ENCODE measurements around the gene TP73. TPM values are rescaled to one million over a fixed set of nuclear protein-coding genes. Genes with fewer than 3 reads are reported as not detected.

The TP73 gene
- total RNA-seq, 2 experiments from 2014 or later, result 2.0 to 2.6 TPM

GRCh38 chr1:3705341-3705950, 53.1 kb downstream of the TP73 start:
- Mint-ChIP-seq H3K4me1 (peaks cover 3% of the 10 kb centered on the region), H3K27me3 (peaks cover 4% of the 10 kb centered on the region), H3K9me3 (no peaks in the 10 kb centered on the region), H3K36me3 (ENCODE audit: low read depth) (no peaks in the 10 kb centered on the region), H3K27ac (no peak overlapping the region), H3K4me3 (no peak overlapping the region)
- no peak for DNase-seq
- ChIA-PET POLR2A (no interaction called here), CTCF (no interaction called here)

- H3K36me3 Mint-ChIP-seq (ENCODE audit: low read depth), result no peaks in the 10 kb centered on the region
- no peak overlapping the region for H3K27ac Mint-ChIP-seq
- H3K9me3 Mint-ChIP-seq, result no peaks in the 10 kb centered on the region
- ChIA-PET CTCF (no interaction called here), POLR2A (no interaction called here)
- no peak for DNase-seq
- H3K27me3 Mint-ChIP-seq, result peaks cover 5% of the 10 kb centered on the region
- H3K4me3 Mint-ChIP-seq, result no peak overlapping the region
- H3K4me1 Mint-ChIP-seq, result peaks cover 3% of the 10 kb centered on the region
These were observed 54.5 kb downstream of the TP73 start for GRCh38 chr1:3706651-3707297.

GRCh38 chr1:3707298-3707938, 55.1 kb downstream of the TP73 start:
- DNase-seq, result no peak

GRCh38 chr1:3707939-3708328, 55.6 kb downstream of the TP73 start:
- CTCF ChIA-PET, result no interaction called here
- H3K27ac Mint-ChIP-seq, result no peak overlapping the region
- POLR2A ChIA-PET, result no interaction called here

More at GRCh38 chr1:3707298-3707938, 55.1 kb downstream of the TP73 start:
- CTCF ChIA-PET, result no interaction called here
- Mint-ChIP-seq H3K36me3 (ENCODE audit: low read depth) (no peaks in the 10 kb centered on the region), H3K4me3 (no peak overlapping the region), H3K4me1 (peaks cover 3% of the 10 kb centered on the region), H3K9me3 (no peaks in the 10 kb centered on the region), H3K27ac (no peak overlapping the region), H3K27me3 (peaks cover 6% of the 10 kb centered on the region)
- POLR2A ChIA-PET, result no interaction called here

GRCh38 chr1:3708791-3709190, 56.5 kb downstream of the TP73 start:
- no peak for DNase-seq
- Mint-ChIP-seq H3K4me1 (peaks cover 3% of the 10 kb centered on the region), H3K9me3 (no peaks in the 10 kb centered on the region), H3K4me3 (no peak overlapping the region), H3K27me3 (peaks cover 6% of the 10 kb centered on the region), H3K27ac (no peak overlapping the region), H3K36me3 (ENCODE audit: low read depth) (no peaks in the 10 kb centered on the region)
- POLR2A ChIA-PET, result no interaction called here
- CTCF ChIA-PET, result no interaction called here

More at GRCh38 chr1:3707939-3708328, 55.6 kb downstream of the TP73 start:
- H3K9me3 Mint-ChIP-seq, result no peaks in the 10 kb centered on the region
- no peak for DNase-seq
- H3K36me3 Mint-ChIP-seq (ENCODE audit: low read depth), result no peaks in the 10 kb centered on the region
- H3K4me3 Mint-ChIP-seq, result no peak overlapping the region
- peaks cover 6% of the 10 kb centered on the region for H3K27me3 Mint-ChIP-seq
- H3K4me1 Mint-ChIP-seq, result peaks cover 3% of the 10 kb centered on the region

DNA sequence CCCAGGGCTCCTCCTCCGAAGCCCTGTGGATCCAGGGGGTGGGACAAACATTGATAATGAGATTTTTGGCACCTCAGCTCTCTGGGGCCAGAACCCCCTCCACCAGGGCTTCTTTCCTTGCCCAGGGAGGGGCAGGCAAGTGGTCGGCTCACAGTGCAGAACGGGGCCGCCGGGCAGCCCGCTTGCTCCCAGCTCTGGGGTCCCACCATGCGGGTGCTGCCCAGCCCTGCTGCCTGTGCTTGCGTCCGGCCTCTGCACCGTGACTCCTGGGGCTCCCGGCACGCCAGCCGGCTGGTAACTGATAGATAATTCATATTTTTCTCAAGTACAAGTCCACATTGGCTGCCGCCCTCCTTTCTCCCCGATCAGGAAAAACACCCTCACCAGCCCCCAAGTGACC, 57.9 kb downstream of the TP73 start:
- POLR2A ChIA-PET, result no interaction called here
- DNase-seq, result no peak
- no peaks in the 10 kb centered on the region for H3K4me1 Mint-ChIP-seq
- no peak overlapping the region for H3K4me3 Mint-ChIP-seq
- no peak overlapping the region for H3K27ac Mint-ChIP-seq
- peaks cover 4% of the 10 kb centered on the region for H3K27me3 Mint-ChIP-seq
- no peaks in the 10 kb centered on the region for H3K9me3 Mint-ChIP-seq
- H3K36me3 Mint-ChIP-seq (ENCODE audit: low read depth), result no peaks in the 10 kb centered on the region
- CTCF ChIA-PET, result no interaction called here

- no peaks in the 10 kb centered on the region for H3K9me3 Mint-ChIP-seq
- no peaks in the 10 kb centered on the region for H3K36me3 Mint-ChIP-seq (ENCODE audit: low read depth)
- ChIA-PET POLR2A (no interaction called here), CTCF (interaction anchor here (1.1 kb wide), 1 partner anchor 13 kb away, joined by 5 read pairs; no protein-coding TSS in a partner anchor)
- no peaks in the 10 kb centered on the region for H3K4me1 Mint-ChIP-seq
- DNase-seq, result no peak
- H3K4me3 Mint-ChIP-seq, result no peak overlapping the region
- H3K27ac Mint-ChIP-seq, result no peak overlapping the region
- H3K27me3 Mint-ChIP-seq, result peaks cover 4% of the 10 kb centered on the region
These were observed 59.1 kb downstream of the TP73 start for GRCh38 chr1:3711381-3711779.

DNA sequence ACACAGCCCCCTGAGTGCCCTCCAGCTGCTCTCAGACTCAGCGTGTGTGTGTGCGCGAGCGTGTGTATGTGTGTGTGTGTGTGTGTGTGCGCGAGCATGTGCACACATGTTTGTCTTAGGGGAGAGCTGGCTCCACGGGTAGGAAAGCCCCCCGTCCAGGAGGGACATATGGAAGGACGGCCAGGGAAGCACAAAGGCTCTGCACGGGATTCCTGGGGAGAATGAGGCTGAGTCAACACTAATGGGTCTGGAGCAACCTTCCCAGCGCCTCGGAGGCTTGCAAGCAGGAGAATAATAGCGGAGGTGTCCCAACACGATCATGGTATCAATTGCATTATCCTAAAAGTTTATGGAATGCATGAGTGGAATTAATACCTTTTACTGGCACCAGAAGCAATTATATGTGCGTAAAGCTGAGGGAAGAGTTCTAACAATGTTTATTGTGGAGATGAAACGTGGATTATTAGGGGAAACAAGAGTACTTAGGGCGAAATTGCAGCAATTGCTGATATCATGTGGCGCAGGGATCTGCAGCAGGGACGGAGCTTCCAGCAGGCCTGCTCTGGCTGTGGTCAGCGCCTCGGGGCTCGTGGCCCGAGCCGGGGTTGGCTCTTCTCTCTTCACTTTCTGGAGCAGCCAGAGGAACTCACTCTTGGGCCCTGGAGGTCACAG, 59.6 kb downstream of the TP73 start:
- Mint-ChIP-seq H3K27me3 (peaks cover 4% of the 10 kb centered on the region), H3K4me3 (no peak overlapping the region), H3K27ac (no peak overlapping the region), H3K9me3 (no peaks in the 10 kb centered on the region), H3K4me1 (no peaks in the 10 kb centered on the region), H3K36me3 (ENCODE audit: low read depth) (no peaks in the 10 kb centered on the region)
- ChIA-PET CTCF (interaction anchor here (1.1 kb wide), 1 partner anchor 13 kb away, joined by 5 read pairs; no protein-coding TSS in a partner anchor), POLR2A (no interaction called here)
- DNase-seq, result no peak

- no peak for DNase-seq
- Mint-ChIP-seq H3K9me3 (no peaks in the 10 kb centered on the region), H3K27ac (no peak overlapping the region), H3K27me3 (peaks cover 4% of the 10 kb centered on the region), H3K4me1 (no peaks in the 10 kb centered on the region), H3K36me3 (ENCODE audit: low read depth) (no peaks in the 10 kb centered on the region), H3K4me3 (no peak overlapping the region)
- ChIA-PET POLR2A (no interaction called here), CTCF (no interaction called here)
These were observed 60.5 kb downstream of the TP73 start for GRCh38 chr1:3712573-3713535.

DNA sequence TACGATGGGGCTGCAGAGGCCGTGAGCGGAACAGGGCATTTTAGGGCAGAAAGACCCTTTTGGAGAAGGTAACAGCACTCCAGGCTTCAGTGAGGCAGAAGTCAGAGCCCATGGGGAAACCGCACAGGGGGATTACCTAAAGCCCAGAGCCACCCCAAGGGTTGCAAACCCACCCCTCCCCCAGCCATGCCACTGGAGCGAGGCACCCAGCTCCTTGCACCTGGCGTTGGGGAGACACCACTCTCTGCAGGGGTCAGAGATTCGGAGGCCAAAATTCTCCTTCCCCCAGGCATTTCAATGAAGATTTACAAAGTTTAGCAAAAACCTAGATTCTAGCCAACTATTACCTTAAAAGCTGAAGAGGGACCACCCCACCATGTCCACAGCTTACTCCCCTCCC, 61.5 kb downstream of the TP73 start:
- Mint-ChIP-seq H3K9me3 (no peaks in the 10 kb centered on the region), H3K4me3 (no peak overlapping the region), H3K36me3 (ENCODE audit: low read depth) (no peaks in the 10 kb centered on the region), H3K27ac (no peak overlapping the region), H3K4me1 (no peaks in the 10 kb centered on the region), H3K27me3 (peaks cover 4% of the 10 kb centered on the region)
- ChIA-PET CTCF (interaction anchor here (0.6 to 1.1 kb wide), 2 partner anchors 11 to 135 kb away, joined by 3 to 5 read pairs; no protein-coding TSS in a partner anchor), POLR2A (no interaction called here)
- no peak for DNase-seq

GRCh38 chr1:3714284-3714741, 62.0 kb downstream of the TP73 start:
- no peaks in the 10 kb centered on the region for H3K36me3 Mint-ChIP-seq (ENCODE audit: low read depth)
- no peak for DNase-seq
- H3K9me3 Mint-ChIP-seq, result no peaks in the 10 kb centered on the region
- no peak overlapping the region for H3K4me3 Mint-ChIP-seq
- no peak overlapping the region for H3K27ac Mint-ChIP-seq
- no peaks in the 10 kb centered on the region for H3K4me1 Mint-ChIP-seq
- ChIA-PET POLR2A (no interaction called here), CTCF (interaction anchor here (0.6 to 1.1 kb wide), 2 partner anchors 10 to 135 kb away, joined by 3 to 5 read pairs; no protein-coding TSS in a partner anchor)
- peaks cover 4% of the 10 kb centered on the region for H3K27me3 Mint-ChIP-seq

DNA sequence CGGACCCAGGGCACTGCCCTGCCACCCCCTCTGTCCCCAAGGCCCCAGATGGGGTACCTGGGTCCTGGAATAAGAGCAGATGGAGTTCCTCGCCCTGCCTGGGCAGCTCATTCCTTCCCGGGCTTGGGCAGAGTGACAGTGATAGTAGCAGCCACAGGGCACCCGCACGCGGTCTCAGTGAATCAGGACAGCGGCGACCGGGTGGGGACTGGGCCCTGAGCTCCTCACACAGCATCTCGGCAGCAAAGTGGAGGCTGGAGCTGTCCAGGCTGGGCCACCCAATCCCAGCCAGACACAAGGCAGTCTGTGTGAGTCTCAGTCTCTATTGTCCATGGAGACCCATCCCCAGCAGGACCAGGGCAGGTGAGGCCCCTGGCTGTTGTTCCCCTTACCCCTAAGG, 62.5 kb downstream of the TP73 start:
- ChIA-PET POLR2A (no interaction called here), CTCF (no interaction called here)
- DNase-seq, result no peak
- Mint-ChIP-seq H3K36me3 (ENCODE audit: low read depth) (no peaks in the 10 kb centered on the region), H3K4me3 (no peak overlapping the region), H3K27ac (no peak overlapping the region), H3K27me3 (peaks cover 2% of the 10 kb centered on the region), H3K9me3 (no peaks in the 10 kb centered on the region), H3K4me1 (peaks cover 4% of the 10 kb centered on the region)
